ENCODE results near the gene SNRPA1.

Gene SNRPA1

GRCh38 chr15:101294731-101295606 is at the start of gene SNRPA1:
TSS of gene SNRPA1 (minus strand) at chr15:101295248. CDS start at chr15:101295178, 70 bp downstream.
- peak; percentile 94 for DNase-seq (ENCODE audit: low read depth in 2 of 2, low spot score in 1 of 2)

GRCh38 chr15:101342056-101342455 is 47.0 kb upstream of the SNRPA1 start:
- no peak for DNase-seq (ENCODE audit: low read depth in 2 of 2, low spot score in 1 of 2)

GRCh38 chr15:101338502-101339057 is 43.5 kb upstream of the SNRPA1 start:
- DNase-seq (ENCODE audit: low read depth in 2 of 2, low spot score in 1 of 2), result no peak

- no peak for DNase-seq (ENCODE audit: low read depth in 2 of 2, low spot score in 1 of 2)
Observed at GRCh38 chr15:101337976-101338375, 42.9 kb upstream of the SNRPA1 start.

- peak; percentile 26 to 42 for DNase-seq (ENCODE audit: low read depth in 2 of 2, low spot score in 1 of 2)
Observed at GRCh38 chr15:101333907-101334789, 39.1 kb upstream of the SNRPA1 start.

GRCh38 chr15:101332061-101332467 is 37.0 kb upstream of the SNRPA1 start:
- no peak for DNase-seq (ENCODE audit: low read depth in 2 of 2, low spot score in 1 of 2)

GRCh38 chr15:101329867-101330380 is 34.9 kb upstream of the SNRPA1 start:
- no peak for DNase-seq (ENCODE audit: low read depth in 2 of 2, low spot score in 1 of 2)

GRCh38 chr15:101329309-101329863 is 34.3 kb upstream of the SNRPA1 start:
- no peak for DNase-seq (ENCODE audit: low read depth in 2 of 2, low spot score in 1 of 2)

GRCh38 chr15:101328001-101328400 is 33.0 kb upstream of the SNRPA1 start:
- no peak for DNase-seq (ENCODE audit: low read depth in 2 of 2, low spot score in 1 of 2)

- DNase-seq (ENCODE audit: low read depth in 2 of 2, low spot score in 1 of 2), result no peak
Observed at GRCh38 chr15:101327147-101327740, 32.2 kb upstream of the SNRPA1 start.

GRCh38 chr15:101326462-101327146 is 31.6 kb upstream of the SNRPA1 start:
- no peak for DNase-seq (ENCODE audit: low read depth in 2 of 2, low spot score in 1 of 2)

GRCh38 chr15:101326026-101326315 is 30.9 kb upstream of the SNRPA1 start:
- no peak for DNase-seq (ENCODE audit: low read depth in 2 of 2, low spot score in 1 of 2)

GRCh38 chr15:101325263-101326025 is 30.4 kb upstream of the SNRPA1 start:
- DNase-seq (ENCODE audit: low read depth in 2 of 2, low spot score in 1 of 2), result no peak

GRCh38 chr15:101324524-101325177 is 29.6 kb upstream of the SNRPA1 start:
- DNase-seq (ENCODE audit: low read depth in 2 of 2, low spot score in 1 of 2), result no peak

- DNase-seq (ENCODE audit: low read depth in 2 of 2, low spot score in 1 of 2), result no peak
Observed at GRCh38 chr15:101323793-101324523, 28.9 kb upstream of the SNRPA1 start.

GRCh38 chr15:101322854-101323477 is 27.9 kb upstream of the SNRPA1 start:
- no peak for DNase-seq (ENCODE audit: low read depth in 2 of 2, low spot score in 1 of 2)

GRCh38 chr15:101322016-101322695 is 27.1 kb upstream of the SNRPA1 start:
- no peak for DNase-seq (ENCODE audit: low read depth in 2 of 2, low spot score in 1 of 2)

All from stimulated activated CD8-positive, alpha-beta memory T cell treated with anti-CD3 and anti-CD28 coated beads, Interleukin-4, amount 100 ng/mL, for 4 hours (primary cell).